Colonic mucosa (tissue), 4 donors: Measurements from ENCODE around the gene CLEC2B. TPM values are rescaled to one million over a fixed set of nuclear protein-coding genes. Genes with fewer than 3 reads are reported as not detected.

Source experiments
- DNase-seq: peaks from one replicate; pipeline ENCODE4 v3.0.0-alpha.2; 2020
- H3K27ac ChIP-seq: fragments of 200-600 bp; one replicate; pipeline ENCODE4 v1.8.0; 2021
- H3K27me3 ChIP-seq: fragments of 200-600 bp; one replicate; pipeline ENCODE4 v1.8.0; 2021
- H3K36me3 ChIP-seq: fragments of 200-600 bp; one replicate; pipeline ENCODE4 v1.8.0; 2021
- H3K4me1 ChIP-seq: fragments of 200-600 bp; one replicate; pipeline ENCODE4 v1.8.0; 2021; ENCODE audit warnings: mild to moderate bottlenecking
- H3K4me3 ChIP-seq: fragments of 200-600 bp; one replicate; pipeline ENCODE4 v1.8.0; 2021
- H3K9ac ChIP-seq, 2 donors: one replicate each; pipeline ENCODE4 v1.7.0; 2013; ENCODE audit warnings: control low read depth in 2 of 2, low read depth in 2 of 2, low read length in 2 of 2
- H3K9me3 ChIP-seq: fragments of 200-600 bp; one replicate; pipeline ENCODE4 v1.8.0; 2021
- intact Hi-C: fragments of 100-400 bp; cut with DNase I; formaldehyde crosslinking; loops from one replicate; pipeline ENCODE4 v1.14.1; 2022
- total RNA-seq, 2 donors: library from RNA; stranded (reverse); fragmentation: NEBNext Ultra II Directional in 1 of 2; extraction: Animal tissue kit (Norgen Biotek cat#: 25700) in 1 of 2; gene quantifications; one replicate each; pipeline ENCODE4 v1.2.1, GENCODE V29; 2021
- TF ChIP-seq, protein P1 (sequence below): fragments of 200-600 bp; IDR thresholded peaks from one replicate; pipeline ENCODE4 v1.8.0; 2022; ENCODE audit warnings: antibody characterized with exemption, mild to moderate bottlenecking
- donor health status: healthy.
- donor health status: DM: no; HTN: no; CAD: no.
- donor health status: DM: no; HTN: no; CAD: no.

Gene CLEC2B
- total RNA-seq, 2 donors from 2014 or later: 1.7 to 6.7 TPM

DNA sequence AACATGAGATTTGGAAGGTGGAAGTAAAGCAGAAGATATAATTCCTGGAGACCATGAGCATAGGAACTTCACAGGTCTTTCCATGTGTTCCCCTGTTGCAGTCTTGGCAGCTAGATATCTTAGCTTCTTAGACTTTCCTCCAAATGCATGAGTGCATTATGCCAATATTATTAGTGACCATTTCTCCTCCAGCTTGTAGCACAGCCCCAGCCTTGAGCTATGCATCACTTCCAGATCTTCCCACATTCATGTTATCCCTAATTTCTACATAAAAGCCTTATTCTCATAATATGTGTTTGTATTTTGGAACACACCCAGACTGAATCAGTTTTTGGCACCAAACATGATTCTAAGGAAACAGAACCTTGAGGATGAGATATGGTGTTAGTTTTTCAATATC lies 11.0 kb downstream of the CLEC2B start:
- Histone ChIP-seq H3K27me3 (no peaks in the 10 kb centered on the region), H3K4me3 (no peak overlapping the region), H3K9ac (no peak overlapping the region), H3K27ac (no peak overlapping the region), H3K4me1 (no peaks in the 10 kb centered on the region), H3K9me3 (no peaks in the 10 kb centered on the region), H3K36me3 (no peaks in the 10 kb centered on the region)
- TF ChIP-seq, protein P1, sequence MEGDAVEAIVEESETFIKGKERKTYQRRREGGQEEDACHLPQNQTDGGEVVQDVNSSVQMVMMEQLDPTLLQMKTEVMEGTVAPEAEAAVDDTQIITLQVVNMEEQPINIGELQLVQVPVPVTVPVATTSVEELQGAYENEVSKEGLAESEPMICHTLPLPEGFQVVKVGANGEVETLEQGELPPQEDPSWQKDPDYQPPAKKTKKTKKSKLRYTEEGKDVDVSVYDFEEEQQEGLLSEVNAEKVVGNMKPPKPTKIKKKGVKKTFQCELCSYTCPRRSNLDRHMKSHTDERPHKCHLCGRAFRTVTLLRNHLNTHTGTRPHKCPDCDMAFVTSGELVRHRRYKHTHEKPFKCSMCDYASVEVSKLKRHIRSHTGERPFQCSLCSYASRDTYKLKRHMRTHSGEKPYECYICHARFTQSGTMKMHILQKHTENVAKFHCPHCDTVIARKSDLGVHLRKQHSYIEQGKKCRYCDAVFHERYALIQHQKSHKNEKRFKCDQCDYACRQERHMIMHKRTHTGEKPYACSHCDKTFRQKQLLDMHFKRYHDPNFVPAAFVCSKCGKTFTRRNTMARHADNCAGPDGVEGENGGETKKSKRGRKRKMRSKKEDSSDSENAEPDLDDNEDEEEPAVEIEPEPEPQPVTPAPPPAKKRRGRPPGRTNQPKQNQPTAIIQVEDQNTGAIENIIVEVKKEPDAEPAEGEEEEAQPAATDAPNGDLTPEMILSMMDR: no peak
- DNase-seq: no peak
- intact Hi-C loops: no loop called here

DNA sequence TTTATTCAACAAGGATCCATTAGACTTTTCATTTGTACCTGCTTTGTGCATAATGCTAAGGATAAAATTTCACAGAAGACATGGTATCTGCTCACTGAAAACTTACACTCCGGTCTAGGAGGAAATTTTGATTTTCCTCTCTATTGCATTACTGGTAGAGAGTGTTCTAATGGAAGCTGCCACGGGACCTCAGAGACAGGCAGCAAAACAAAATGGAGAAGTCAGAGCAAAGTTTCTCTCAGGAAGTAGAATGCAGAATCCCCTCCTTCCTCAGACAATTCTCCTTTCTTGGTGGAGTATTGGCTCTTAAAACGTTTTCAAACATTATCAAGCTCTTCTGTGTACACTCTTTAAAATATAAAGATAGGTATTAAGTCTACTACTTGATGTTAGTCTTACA lies 12.3 kb downstream of the CLEC2B start:
- Histone ChIP-seq H3K36me3 (no peaks in the 10 kb centered on the region), H3K4me1 (no peaks in the 10 kb centered on the region), H3K27ac (no peak overlapping the region), H3K27me3 (no peaks in the 10 kb centered on the region), H3K4me3 (no peak overlapping the region), H3K9me3 (no peaks in the 10 kb centered on the region), H3K9ac (no peak overlapping the region)
- intact Hi-C loops: no loop called here
- TF ChIP-seq, protein P1: no peak
- DNase-seq: no peak

DNA sequence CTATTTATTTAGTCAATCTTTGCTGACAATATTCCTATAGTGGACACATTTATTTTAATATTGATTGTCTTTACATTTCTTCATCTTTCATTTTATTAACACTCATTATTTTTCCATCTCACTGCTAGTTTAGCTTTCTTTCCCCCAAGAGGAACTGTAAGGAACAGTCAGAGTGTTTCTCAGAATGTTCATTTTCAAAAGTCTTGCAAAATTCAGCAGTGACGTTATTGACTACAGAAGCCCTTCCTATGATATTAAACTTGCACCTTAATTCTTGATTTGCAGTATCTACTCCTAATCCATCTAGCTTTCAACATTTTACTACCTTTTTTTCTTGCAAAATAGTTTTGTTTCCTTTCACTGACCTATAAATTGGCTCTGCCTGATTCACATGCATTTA lies 13.0 kb downstream of the CLEC2B start:
- Histone ChIP-seq H3K27me3 (no peaks in the 10 kb centered on the region), H3K4me3 (no peak overlapping the region), H3K27ac (no peak overlapping the region), H3K9me3 (no peaks in the 10 kb centered on the region), H3K4me1 (no peaks in the 10 kb centered on the region), H3K9ac (no peak overlapping the region), H3K36me3 (no peaks in the 10 kb centered on the region)
- DNase-seq: no peak
- TF ChIP-seq, protein P1: no peak
- intact Hi-C loops: no loop called here

DNA sequence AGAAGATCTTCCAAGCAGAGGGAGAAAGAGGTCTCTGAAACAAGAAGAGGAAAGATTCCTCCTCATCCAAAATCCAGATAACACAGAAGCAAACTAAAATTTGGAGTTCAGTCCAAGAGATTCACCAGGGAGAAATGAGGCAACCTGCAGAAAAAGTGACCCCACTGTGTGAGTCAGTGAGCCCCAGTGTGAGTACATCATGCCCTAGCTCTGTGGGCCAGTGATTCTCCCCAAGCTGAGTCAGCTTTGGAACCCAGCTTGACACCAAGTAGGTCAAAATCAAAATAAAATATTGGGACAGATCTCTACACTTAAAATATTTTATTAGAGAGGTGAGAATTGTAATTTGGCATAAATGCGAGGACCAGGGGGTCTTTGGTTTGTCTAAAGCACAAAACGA lies 17.2 kb downstream of the CLEC2B start:
- no peak overlapping the region for H3K9ac ChIP-seq
- intact Hi-C loops: no loop called here
- no peaks in the 10 kb centered on the region for H3K27me3 ChIP-seq
- TF ChIP-seq, protein P1: no peak
- H3K4me1 ChIP-seq: no peaks in the 10 kb centered on the region
- H3K9me3 ChIP-seq: no peaks in the 10 kb centered on the region
- no peaks in the 10 kb centered on the region for H3K36me3 ChIP-seq
- H3K4me3 ChIP-seq: no peak overlapping the region
- no peak for DNase-seq
- H3K27ac ChIP-seq: no peak overlapping the region

DNA sequence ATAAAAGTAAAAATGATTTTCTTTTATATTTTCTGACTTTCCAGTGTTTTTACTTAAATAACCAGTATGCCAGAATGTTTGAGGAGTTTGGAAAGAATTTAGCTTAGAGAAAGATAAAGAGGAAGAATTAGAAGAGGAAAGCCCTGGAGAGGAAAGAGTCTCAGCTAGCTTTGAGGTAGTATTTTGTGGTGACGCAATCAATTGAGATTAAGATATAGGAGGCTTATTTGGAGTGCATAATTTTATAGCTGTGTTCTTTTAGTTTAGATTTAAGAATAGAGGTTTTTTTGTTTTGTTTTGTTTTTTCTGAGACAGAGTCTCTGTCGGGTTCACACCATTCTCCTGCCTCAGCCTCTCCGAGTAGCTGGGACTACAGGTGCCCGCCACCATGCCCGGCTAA lies 18.1 kb downstream of the CLEC2B start:
- Histone ChIP-seq H3K4me1 (no peaks in the 10 kb centered on the region), H3K27ac (no peak overlapping the region), H3K27me3 (no peaks in the 10 kb centered on the region), H3K9me3 (no peaks in the 10 kb centered on the region), H3K9ac (no peak overlapping the region), H3K4me3 (no peak overlapping the region), H3K36me3 (no peaks in the 10 kb centered on the region)
- DNase-seq: no peak
- TF ChIP-seq, protein P1: no peak
- intact Hi-C loops: no loop called here

DNA sequence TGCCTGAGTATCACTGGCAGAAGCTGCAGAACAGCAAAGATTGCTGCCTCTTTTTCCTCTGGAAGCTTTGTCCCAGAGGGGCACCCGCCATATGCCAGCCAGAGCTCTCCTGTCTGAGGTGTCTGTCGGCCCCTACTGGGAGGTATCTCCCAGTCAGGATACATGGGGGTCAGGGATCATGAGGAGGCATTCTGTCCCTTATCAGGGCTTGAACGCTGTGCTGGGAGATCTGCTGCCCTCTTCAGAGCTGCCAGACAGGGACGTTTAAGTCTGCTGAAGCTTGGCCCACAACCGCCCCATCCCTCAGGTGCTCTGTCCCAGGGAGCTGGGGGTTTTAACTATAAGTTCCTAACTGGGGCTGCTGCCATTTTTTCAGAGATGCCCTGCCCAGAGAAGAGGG lies 20.3 kb downstream of the CLEC2B start:
- Histone ChIP-seq H3K4me1 (no peaks in the 10 kb centered on the region), H3K4me3 (no peak overlapping the region), H3K27me3 (no peaks in the 10 kb centered on the region), H3K27ac (no peak overlapping the region), H3K9ac (no peak overlapping the region), H3K36me3 (no peaks in the 10 kb centered on the region), H3K9me3 (no peaks in the 10 kb centered on the region)
- intact Hi-C loops: no loop called here
- no peak for DNase-seq
- TF ChIP-seq, protein P1: no peak
